Measurements from ENCODE around the gene SH3BP5. TPM values are rescaled to one million over a fixed set of nuclear protein-coding genes. Genes with fewer than 3 reads are reported as not detected.

Gene SH3BP5
- polyA plus RNA-seq, 1 of the 3 experiments (the other 2 are of a cell fraction) = 29.5 TPM

DNA sequence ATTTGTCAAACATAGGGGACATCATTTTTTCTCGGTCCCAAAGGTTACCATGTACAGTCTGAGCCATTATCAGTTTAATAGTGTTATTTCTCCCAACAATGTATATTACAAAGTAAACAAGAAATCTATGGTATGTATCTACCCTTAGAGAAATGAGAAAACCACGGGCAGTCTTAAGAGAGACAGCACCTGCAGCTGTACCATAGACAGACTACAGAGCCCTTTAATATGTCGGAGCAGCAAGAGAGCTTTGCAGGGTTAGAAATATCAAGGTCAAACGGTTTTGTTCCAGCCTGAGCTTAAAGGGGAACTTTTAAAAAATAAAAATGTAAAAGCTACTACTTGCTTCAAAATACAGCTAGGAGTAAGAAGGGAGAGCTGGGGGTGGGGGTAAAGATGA lies 53.2 kb downstream of the SH3BP5 start:
- CTCF ChIA-PET = interaction anchor here (0.6 to 7.1 kb wide), 4 partner anchors 9 to 76 kb away, joined by 3 to 62 read pairs (median 4); no protein-coding TSS in a partner anchor
- peaks cover 0 to 3% of the 10 kb centered on the region in 2 experiments; a peak in 2 of 4 replicates for H3K4me1 ChIP-seq (ENCODE audit: control insufficient read depth in 1 of 2, insufficient read depth in 2 of 2, low read depth in 1 of 2, low read length in 1 of 2)
- H3F3A ChIP-seq (replicated peaks; ENCODE audit: insufficient read depth) = no peaks in the 10 kb centered on the region
- TF ChIP-seq CHD2 (IDR thresholded peaks at IDR 0.05; ENCODE audit: low read length, partially characterized antibody) = no peak
- TF ChIP-seq, protein P1, sequence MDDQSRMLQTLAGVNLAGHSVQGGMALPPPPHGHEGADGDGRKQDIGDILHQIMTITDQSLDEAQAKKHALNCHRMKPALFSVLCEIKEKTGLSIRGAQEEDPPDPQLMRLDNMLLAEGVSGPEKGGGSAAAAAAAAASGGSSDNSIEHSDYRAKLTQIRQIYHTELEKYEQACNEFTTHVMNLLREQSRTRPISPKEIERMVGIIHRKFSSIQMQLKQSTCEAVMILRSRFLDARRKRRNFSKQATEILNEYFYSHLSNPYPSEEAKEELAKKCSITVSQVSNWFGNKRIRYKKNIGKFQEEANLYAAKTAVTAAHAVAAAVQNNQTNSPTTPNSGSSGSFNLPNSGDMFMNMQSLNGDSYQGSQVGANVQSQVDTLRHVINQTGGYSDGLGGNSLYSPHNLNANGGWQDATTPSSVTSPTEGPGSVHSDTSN (IDR thresholded peaks at IDR 0.05) = no peak
- TF ChIP-seq GABPA (IDR thresholded peaks at IDR 0.05; ENCODE audit: low read depth) = no peak
- TF ChIP-seq, protein P2, sequence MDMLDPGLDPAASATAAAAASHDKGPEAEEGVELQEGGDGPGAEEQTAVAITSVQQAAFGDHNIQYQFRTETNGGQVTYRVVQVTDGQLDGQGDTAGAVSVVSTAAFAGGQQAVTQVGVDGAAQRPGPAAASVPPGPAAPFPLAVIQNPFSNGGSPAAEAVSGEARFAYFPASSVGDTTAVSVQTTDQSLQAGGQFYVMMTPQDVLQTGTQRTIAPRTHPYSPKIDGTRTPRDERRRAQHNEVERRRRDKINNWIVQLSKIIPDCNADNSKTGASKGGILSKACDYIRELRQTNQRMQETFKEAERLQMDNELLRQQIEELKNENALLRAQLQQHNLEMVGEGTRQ (IDR thresholded peaks at IDR 0.05; ENCODE audit: borderline replicate concordance, low read depth, low read length) = no peak
- no peak for TF ChIP-seq RFX5 (IDR thresholded peaks at IDR 0.05; ENCODE audit: low read length)
- no peak for TF ChIP-seq TCF12 (IDR thresholded peaks at IDR 0.05)
- no peak for TF ChIP-seq YY1 (IDR thresholded peaks at IDR 0.05; ENCODE audit: low read depth)
- no peak for TF ChIP-seq FOXJ3 (CRISPR knock-in tag; IDR thresholded peaks at IDR 0.05)
- no peak for TF ChIP-seq GATA2 (CRISPR knock-in tag; IDR thresholded peaks at IDR 0.05)
- no peak for TF ChIP-seq FOSL2 (IDR thresholded peaks at IDR 0.05; ENCODE audit: borderline replicate concordance, low read depth)
- TF ChIP-seq, protein P3, sequence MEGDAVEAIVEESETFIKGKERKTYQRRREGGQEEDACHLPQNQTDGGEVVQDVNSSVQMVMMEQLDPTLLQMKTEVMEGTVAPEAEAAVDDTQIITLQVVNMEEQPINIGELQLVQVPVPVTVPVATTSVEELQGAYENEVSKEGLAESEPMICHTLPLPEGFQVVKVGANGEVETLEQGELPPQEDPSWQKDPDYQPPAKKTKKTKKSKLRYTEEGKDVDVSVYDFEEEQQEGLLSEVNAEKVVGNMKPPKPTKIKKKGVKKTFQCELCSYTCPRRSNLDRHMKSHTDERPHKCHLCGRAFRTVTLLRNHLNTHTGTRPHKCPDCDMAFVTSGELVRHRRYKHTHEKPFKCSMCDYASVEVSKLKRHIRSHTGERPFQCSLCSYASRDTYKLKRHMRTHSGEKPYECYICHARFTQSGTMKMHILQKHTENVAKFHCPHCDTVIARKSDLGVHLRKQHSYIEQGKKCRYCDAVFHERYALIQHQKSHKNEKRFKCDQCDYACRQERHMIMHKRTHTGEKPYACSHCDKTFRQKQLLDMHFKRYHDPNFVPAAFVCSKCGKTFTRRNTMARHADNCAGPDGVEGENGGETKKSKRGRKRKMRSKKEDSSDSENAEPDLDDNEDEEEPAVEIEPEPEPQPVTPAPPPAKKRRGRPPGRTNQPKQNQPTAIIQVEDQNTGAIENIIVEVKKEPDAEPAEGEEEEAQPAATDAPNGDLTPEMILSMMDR (IDR thresholded peaks at IDR 0.05) = no peak
- no peak for TF ChIP-seq TAF1 (IDR thresholded peaks at IDR 0.05; ENCODE audit: borderline replicate concordance, low read depth, low read length)
- TF ChIP-seq SMC3 (IDR thresholded peaks at IDR 0.05; ENCODE audit: low read depth, low read length) = no peak
- TF ChIP-seq JUND (IDR thresholded peaks at IDR 0.05) = no peak
- TF ChIP-seq NRF1 (IDR thresholded peaks at IDR 0.05; ENCODE audit: low read depth, low read length) = no peak
- TF ChIP-seq, protein P4, sequence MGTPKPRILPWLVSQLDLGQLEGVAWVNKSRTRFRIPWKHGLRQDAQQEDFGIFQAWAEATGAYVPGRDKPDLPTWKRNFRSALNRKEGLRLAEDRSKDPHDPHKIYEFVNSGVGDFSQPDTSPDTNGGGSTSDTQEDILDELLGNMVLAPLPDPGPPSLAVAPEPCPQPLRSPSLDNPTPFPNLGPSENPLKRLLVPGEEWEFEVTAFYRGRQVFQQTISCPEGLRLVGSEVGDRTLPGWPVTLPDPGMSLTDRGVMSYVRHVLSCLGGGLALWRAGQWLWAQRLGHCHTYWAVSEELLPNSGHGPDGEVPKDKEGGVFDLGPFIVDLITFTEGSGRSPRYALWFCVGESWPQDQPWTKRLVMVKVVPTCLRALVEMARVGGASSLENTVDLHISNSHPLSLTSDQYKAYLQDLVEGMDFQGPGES (IDR thresholded peaks at IDR 0.05; ENCODE audit: low read depth, low read length) = no peak
- no peak for TF ChIP-seq EZH2phosphoT487 (IDR thresholded peaks at IDR 0.05; ENCODE audit: borderline replicate concordance, low read depth)
- TF ChIP-seq, protein P5, sequence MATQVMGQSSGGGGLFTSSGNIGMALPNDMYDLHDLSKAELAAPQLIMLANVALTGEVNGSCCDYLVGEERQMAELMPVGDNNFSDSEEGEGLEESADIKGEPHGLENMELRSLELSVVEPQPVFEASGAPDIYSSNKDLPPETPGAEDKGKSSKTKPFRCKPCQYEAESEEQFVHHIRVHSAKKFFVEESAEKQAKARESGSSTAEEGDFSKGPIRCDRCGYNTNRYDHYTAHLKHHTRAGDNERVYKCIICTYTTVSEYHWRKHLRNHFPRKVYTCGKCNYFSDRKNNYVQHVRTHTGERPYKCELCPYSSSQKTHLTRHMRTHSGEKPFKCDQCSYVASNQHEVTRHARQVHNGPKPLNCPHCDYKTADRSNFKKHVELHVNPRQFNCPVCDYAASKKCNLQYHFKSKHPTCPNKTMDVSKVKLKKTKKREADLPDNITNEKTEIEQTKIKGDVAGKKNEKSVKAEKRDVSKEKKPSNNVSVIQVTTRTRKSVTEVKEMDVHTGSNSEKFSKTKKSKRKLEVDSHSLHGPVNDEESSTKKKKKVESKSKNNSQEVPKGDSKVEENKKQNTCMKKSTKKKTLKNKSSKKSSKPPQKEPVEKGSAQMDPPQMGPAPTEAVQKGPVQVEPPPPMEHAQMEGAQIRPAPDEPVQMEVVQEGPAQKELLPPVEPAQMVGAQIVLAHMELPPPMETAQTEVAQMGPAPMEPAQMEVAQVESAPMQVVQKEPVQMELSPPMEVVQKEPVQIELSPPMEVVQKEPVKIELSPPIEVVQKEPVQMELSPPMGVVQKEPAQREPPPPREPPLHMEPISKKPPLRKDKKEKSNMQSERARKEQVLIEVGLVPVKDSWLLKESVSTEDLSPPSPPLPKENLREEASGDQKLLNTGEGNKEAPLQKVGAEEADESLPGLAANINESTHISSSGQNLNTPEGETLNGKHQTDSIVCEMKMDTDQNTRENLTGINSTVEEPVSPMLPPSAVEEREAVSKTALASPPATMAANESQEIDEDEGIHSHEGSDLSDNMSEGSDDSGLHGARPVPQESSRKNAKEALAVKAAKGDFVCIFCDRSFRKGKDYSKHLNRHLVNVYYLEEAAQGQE (IDR thresholded peaks at IDR 0.05; ENCODE audit: low read depth, low read length) = no peak
- no peak for TF ChIP-seq MXI1 (IDR thresholded peaks at IDR 0.05; ENCODE audit: low read depth, low read length)
- H3K27ac ChIP-seq (ENCODE audit: low read depth in 2 of 2, low read length in 1 of 2) = no peak overlapping the region
- no peaks in the 10 kb centered on the region for H4K20me1 ChIP-seq (ENCODE audit: insufficient read depth)
- no peak overlapping the region for H3K9ac ChIP-seq
- H3K36me3 ChIP-seq (replicated peaks in 1 of 2; ENCODE audit: control insufficient read depth in 1 of 2, insufficient read depth in 2 of 2, low read length in 1 of 2) = no peaks in the 10 kb centered on the region
- no peaks in the 10 kb centered on the region for H3K9me2 ChIP-seq
- 87% methylated on average over 4 of the region's 4 CpGs for WGBS (ENCODE audit: low lambda C conversion rate)
- no peak overlapping the region for H3K4me3 ChIP-seq (ENCODE audit: low read depth in 2 of 2, low read length in 1 of 2)
- H2AFZ ChIP-seq (ENCODE audit: low read depth) = no peak overlapping the region
- no peak overlapping the region for H3K4me2 ChIP-seq
- H3K27me3 ChIP-seq (ENCODE audit: insufficient read depth) = no peaks in the 10 kb centered on the region
- H3K9me3 ChIP-seq = no peaks in the 10 kb centered on the region
- 0 out of 2 replicates have a peak, but pooled peaks cover 4% of the 10 kb centered on the region for H3K79me2 ChIP-seq (ENCODE audit: insufficient read depth)
- no peak for DNase-seq
- POLR2A ChIA-PET = interaction anchor here (0.6 to 0.8 kb wide), 2 partner anchors 41 to 44 kb away, joined by 3 to 4 read pairs; no protein-coding TSS in a partner anchor
